HG03432 (cell line): Measurements from ENCODE around the gene VMP1.
A peak's percentile ranks its signal among the peaks of the same experiment; 100 is the strongest.
"Not testable (repeated sequence)": the region's sequence is repeated elsewhere in the genome, so short reads cannot be mapped to it uniquely, and the experiment has no call there.

Experiments used
- ATAC-seq: cut with Tn5 transposase; IDR thresholded peaks from one replicate; pipeline ENCODE4 v1.9.1; 2021; ENCODE audit warnings: mild to moderate bottlenecking, moderate library complexity; ENCODE audit not compliant: unreplicated experiment

VMP1 gene

DNA sequence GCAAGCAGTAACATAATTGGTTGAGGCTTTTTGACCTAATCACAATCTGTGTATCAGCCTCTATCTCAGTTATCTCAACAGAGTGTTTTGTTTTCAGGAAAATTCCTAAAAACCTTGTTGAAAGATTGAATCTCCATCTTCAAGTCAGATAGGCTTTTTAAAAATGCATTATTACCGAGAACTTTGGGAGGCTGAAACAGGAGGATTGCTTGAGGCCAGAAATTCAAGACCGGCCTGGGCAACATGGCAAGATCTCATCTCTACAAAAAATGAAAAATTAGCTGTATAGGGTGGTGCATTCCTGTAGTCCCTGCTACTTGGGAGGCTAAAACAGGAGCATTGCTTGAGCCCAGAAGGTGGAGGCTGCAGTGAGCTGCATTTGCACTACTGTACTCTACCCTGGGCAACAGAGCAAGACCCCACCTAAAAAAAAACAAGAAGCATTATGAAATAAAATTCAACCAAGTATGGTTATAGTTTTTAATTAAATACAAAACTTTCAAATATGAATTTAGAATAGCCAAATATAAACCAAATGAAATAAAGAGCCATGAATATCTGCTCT, 68.4 kb downstream of the VMP1 start:
- ATAC-seq, result no peak

GRCh38 chr17:59776577-59776976, 69.1 kb downstream of the VMP1 start:
- ATAC-seq, result no peak

- no peak for ATAC-seq
Measured at GRCh38 chr17:59777033-59777432, 69.6 kb downstream of the VMP1 start.

DNA sequence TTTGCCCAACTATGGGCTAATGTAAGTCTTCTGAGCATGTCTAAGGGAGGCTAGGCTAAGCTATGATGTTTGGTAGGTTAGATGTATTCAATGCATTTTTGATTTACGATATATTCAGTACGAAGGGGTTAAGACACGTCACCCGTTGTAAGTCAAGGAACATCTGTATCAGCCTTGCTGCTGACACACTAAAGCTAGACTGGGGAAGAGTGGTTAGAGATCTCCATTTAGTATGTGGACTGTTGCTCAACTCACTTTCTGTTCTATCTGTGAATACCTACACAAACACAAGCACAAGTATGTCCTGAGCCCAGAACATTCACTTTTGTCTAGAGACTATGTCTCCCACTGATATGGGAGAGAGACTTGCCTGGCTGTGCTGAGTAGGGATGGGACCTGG, 71.5 kb downstream of the VMP1 start:
- no peak for ATAC-seq

DNA sequence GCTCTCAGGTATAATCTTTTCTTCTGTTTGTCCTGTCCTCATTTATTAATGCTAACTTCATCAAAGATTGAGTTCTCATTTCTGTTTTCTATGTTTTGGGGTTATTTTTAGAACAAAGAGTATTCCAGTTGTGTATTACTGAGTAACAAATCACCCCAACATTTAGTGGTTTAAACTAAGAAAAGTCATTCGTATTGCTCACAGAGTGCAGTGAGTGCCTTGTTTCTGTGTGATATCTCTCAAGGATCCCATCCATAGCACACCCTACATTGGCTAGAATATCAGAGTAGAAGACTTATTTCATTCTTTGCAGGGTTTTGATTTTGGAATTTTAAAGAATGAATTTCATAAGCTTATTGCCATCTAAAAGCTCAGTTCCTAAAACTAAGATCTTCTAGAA, 72.1 kb downstream of the VMP1 start:
- no peak for ATAC-seq

GRCh38 chr17:59780548-59780947, 73.1 kb downstream of the VMP1 start:
- ATAC-seq, result not testable (repeated sequence)

DNA sequence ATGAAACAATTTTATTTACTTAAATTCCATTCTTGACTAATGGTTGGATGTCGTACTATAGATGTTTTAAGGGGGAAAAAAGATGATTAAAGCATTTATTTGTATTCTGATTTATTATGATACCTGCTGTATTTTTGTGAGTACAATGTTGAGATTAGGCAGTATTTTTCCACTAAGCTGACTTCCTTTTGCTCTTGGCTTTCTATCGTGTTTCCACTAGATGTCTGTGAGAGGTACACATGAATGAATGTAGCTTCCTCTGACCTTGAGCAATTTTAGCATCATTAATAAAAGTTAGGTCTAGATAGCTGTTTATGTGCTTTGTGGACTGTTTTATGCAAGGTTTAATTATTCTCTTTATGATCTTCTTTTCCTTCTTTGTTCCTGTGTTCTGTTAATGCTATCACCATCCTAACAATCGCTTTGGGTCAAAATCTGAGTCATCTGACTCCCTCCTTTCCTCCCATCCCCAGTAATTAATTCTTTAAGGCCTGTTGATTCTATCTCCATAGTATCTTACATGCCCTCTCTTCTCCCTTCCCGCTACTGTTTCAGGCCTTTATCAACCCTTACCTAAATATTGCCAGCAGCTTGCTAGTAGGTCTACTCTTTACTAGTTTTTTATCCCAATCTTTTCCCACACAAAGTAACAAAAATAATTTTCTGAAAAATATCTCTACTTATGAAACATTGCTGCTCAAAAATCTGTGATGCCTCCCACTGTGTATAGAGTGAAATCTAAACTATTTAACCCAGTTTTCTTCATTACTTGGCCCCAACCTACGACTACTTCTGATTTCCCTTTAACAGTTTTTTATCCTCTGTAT, 76.0 kb downstream of the VMP1 start:
- no peak for ATAC-seq

- ATAC-seq, result no peak
Measured at GRCh38 chr17:59785091-59785799, 77.8 kb downstream of the VMP1 start.

DNA sequence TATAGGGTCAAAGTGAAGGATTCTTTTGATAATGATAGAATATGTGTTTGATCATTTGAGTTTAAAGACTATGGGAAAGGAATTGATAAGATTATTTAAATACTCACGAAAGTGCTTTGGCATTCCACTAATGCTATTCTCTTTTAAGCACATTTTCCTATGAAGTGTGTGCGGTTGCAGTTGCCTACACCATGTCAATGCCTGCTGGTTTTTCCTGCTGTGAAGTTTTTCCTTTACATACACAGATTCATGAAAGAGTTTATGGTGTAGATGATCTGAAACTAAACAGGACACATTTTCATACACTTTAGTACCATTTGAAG, 78.7 kb downstream of the VMP1 start:
- ATAC-seq, result no peak

DNA sequence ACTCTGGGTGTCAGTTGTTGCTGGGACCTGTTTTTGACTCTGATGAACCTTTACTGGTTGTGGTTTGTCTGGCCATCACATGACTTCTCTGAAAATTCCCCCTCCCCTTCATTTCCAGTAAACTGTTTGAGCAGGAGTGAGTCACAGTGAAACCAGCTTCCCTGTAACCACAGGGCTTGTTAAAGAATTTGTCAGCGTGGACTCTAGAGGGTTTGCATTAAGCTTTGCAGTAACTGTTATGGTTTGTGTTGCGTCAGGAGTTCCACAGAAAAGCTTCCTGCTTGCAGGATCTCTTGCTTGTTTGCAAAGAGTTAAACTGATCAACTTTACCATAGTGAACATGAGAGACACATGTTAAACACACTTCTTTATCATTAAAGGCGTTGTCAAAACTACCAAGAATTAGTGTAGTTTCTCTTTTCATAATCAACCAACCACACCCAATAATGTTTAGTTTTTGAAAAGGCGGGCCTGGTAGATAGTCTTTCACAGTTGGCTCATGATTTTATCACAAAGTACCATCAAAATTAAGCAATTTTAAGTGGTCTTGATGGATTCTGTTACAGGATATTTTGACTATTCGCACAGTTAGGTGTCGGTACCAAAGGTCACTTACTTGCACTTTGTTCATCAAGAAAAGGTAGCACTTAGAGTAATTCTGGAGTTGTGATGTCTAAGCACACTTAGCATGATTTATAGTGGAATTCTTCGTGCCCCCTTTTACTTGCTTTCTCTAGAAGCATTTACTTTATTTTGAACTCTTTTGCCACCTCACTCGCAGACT, 79.3 kb downstream of the VMP1 start:
- peak; percentile 88 for ATAC-seq

DNA sequence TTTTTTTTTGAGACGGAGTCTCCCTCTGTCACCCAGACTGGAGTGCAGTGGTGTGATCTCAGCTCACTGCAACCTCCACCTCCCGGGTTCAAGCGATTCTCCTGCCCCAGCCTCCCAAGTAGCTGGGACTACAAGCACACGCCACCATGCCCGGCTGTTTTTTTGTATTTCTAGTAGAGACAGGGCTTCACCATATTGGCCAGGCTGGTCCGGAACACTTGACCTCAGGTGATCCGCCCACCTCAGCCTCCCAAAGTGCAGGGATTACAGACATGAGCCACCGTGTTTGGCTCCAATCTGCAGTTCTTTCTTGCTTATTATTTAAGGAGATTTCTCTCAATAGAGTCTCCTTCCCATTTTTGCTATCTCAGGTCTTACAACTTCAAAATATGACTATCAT, 82.4 kb downstream of the VMP1 start:
- not testable (repeated sequence) for ATAC-seq

GRCh38 chr17:59790418-59790817, 83.0 kb downstream of the VMP1 start:
- ATAC-seq, result not testable (repeated sequence)

GRCh38 chr17:59790910-59791309, 83.5 kb downstream of the VMP1 start:
- ATAC-seq, result no peak

DNA sequence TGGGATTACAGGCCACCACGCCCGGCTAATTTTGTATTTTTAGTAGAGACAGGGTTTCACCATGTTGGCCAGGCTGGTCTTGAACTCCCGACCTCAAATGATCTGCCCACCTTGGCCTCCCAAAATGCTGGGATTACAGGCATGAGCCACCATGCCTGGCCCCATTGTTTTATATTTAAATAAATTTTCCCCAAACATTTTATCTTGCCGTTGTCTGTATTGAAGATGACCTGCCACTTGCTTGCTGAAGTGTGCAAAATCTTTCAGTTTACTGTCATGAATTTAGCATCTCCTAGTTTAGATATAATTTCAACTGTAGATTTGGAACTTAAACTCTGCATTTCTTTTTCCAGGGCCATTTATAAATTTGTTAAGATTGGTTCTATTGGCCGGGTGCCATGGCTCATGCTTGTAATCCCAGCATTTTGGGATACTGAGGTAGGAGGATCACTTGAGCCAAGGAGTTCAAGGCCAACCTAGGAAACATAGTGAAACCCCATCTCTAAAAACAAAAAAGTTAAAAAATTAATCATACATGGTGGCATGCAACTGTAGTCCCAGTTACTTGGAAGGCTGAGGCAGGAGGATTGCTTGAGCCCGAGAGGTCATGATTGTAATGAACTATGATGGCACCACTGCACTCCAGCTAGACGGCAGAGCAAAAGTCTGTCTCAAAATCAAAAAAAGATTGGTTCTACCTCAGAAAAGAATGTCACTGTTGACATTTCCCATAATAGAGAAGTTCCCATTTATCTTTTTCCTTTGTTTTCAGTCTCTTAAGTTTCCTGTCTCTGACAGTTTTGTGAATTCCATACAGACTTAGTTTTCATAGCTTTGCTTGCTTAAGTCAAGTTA, 84.4 kb downstream of the VMP1 start:
- no peak for ATAC-seq

- not testable (repeated sequence) for ATAC-seq
Measured at GRCh38 chr17:59792458-59792823, 85.0 kb downstream of the VMP1 start.

DNA sequence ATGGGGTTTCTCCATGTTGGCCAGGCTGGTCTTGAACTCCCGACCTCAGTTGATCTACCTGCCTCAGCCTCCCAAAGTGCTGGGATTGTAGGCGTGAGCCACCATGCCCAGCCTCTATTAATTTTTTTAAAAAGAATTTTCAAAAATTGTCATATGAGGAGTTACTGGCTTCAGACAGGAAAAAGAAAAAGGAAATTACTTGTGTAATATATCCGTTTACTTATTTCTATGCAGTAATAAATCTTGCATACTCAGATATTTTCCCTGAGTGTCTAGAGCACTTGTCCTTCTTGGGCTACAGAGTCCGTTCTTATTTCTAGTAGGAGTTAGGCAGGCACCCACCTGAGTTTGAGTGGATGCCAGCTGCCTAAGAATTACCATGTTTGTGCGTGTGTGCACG, 85.8 kb downstream of the VMP1 start:
- ATAC-seq, result no peak

GRCh38 chr17:59796138-59796537, 88.7 kb downstream of the VMP1 start:
- ATAC-seq, result no peak

- no peak for ATAC-seq
Measured at GRCh38 chr17:59796785-59797205, 89.3 kb downstream of the VMP1 start.

- ATAC-seq, result no peak
Measured at GRCh38 chr17:59798111-59798510, 90.7 kb downstream of the VMP1 start.

GRCh38 chr17:59800530-59800942, 93.1 kb downstream of the VMP1 start:
- no peak for ATAC-seq
